SK-N-SH treated with all-trans-retinoic acid at 6 μM for 48 hours (cell line): ENCODE measurements around the gene ALK.

Source experiments
- CSDC2 ChIP-seq: fragments of 250-450 bp; sonication (Bioruptor Pico); IDR thresholded peaks from 2 replicates; pipeline ENCODE4 v1.5.0; 2020; ENCODE audit warnings: mild to moderate bottlenecking, moderate library complexity
- CSRNP3 ChIP-seq: fragments of 250-450 bp; sonication (Bioruptor Pico); IDR thresholded peaks from 2 replicates; pipeline ENCODE4 v1.5.1; 2021; ENCODE audit warnings: mild to moderate bottlenecking, moderate library complexity
- ESRRG ChIP-seq: fragments of 250-450 bp; sonication (Bioruptor Pico); IDR thresholded peaks from 2 replicates; pipeline ENCODE4 v1.6.1; 2021; ENCODE audit warnings: mild to moderate bottlenecking
- GLIS3 ChIP-seq: fragments of 250-450 bp; sonication (Bioruptor Pico); IDR thresholded peaks from 2 replicates; pipeline ENCODE4 v1.5.0; 2020; ENCODE audit warnings: mild to moderate bottlenecking, moderate library complexity
- OSR1 ChIP-seq: fragments of 250-450 bp; sonication (Bioruptor Pico); IDR thresholded peaks from 2 replicates; pipeline ENCODE4 v1.8.0; 2022; ENCODE audit warnings: moderate library complexity, mild to moderate bottlenecking, inconsistent platforms
- PATZ1 ChIP-seq: fragments of 250-450 bp; sonication (Bioruptor Pico); IDR thresholded peaks from 2 replicates; pipeline ENCODE4 v1.8.0; 2020; ENCODE audit warnings: mild to moderate bottlenecking, moderate library complexity, borderline replicate concordance
- RARB ChIP-seq: fragments of 250-450 bp; sonication (Bioruptor Pico); IDR thresholded peaks from 2 replicates; pipeline ENCODE4 v1.8.0; 2021; ENCODE audit warnings: mild to moderate bottlenecking, moderate library complexity
- TCF4 ChIP-seq: fragments of 250-450 bp; sonication (Bioruptor Pico); IDR thresholded peaks from 2 replicates; pipeline ENCODE4 v1.8.0; 2021; ENCODE audit warnings: mild to moderate bottlenecking, moderate library complexity, borderline replicate concordance
- TSHZ2 ChIP-seq: fragments of 250-450 bp; sonication (Bioruptor Pico); IDR thresholded peaks from 2 replicates; pipeline ENCODE4 v1.5.0; 2020; ENCODE audit warnings: mild to moderate bottlenecking, moderate library complexity
- ZFP3 ChIP-seq: fragments of 250-450 bp; sonication (Bioruptor Pico); IDR thresholded peaks from 2 replicates; pipeline ENCODE4 v1.5.0; 2020; ENCODE audit warnings: mild to moderate bottlenecking, moderate library complexity
- ZFP30 ChIP-seq: fragments of 450-650 bp; formaldehyde crosslinking; IDR thresholded peaks from 2 replicates; pipeline ENCODE4 v1.5.0; 2022; ENCODE audit warnings: mild to moderate bottlenecking, moderate library complexity
- ZNF70 ChIP-seq: fragments of 450-650 bp; formaldehyde crosslinking; IDR thresholded peaks from 2 replicates; pipeline ENCODE4 v1.5.0; 2020; ENCODE audit warnings: mild to moderate bottlenecking, moderate library complexity

- TF ChIP-seq ZFP3 (no peak), ZFP30 (CRISPR knock-in tag) (no peak), ZNF70 (CRISPR knock-in tag) (no peak), CSRNP3 (CRISPR knock-in tag) (no peak), TSHZ2 (CRISPR knock-in tag) (no peak), ESRRG (CRISPR knock-in tag) (no peak), GLIS3 (CRISPR knock-in tag) (no peak), RARB (no peak), CSDC2 (CRISPR knock-in tag) (no peak), TCF4 (CRISPR knock-in tag) (no peak), PATZ1 (CRISPR knock-in tag) (no peak), OSR1 (CRISPR knock-in tag) (no peak)
Observed at GRCh38 chr2:29777161-29777560, 144.2 kb downstream of the ALK start.
